NCI-H69 (cell line): ENCODE data around the gene CKAP2.
A peak's percentile ranks its signal among the peaks of the same experiment; 100 is the strongest.
"Not testable (repeated sequence)": the region's sequence is repeated elsewhere in the genome, so short reads cannot be mapped to it uniquely, and the experiment has no call there.

Source experiments
- DNase-seq: peaks from one replicate; lab custom pipeline; 2025; lab: John Stamatoyannopoulos, UW

CKAP2 gene

GRCh38 chr13:52452470-52452869 is 2.8 kb upstream of the CKAP2 start:
- peak; percentile 55 for DNase-seq

- peak; percentile 74 for DNase-seq
Measured at GRCh38 chr13:52454459-52454819, 839 bp upstream of the CKAP2 start.

GRCh38 chr13:52455677-52456041 is 381 bp downstream of the CKAP2 start:
- DNase-seq, result peak; percentile 79

- DNase-seq, result no peak
Measured at GRCh38 chr13:52459668-52460067, 4.4 kb downstream of the CKAP2 start.

- no peak for DNase-seq
Measured at GRCh38 chr13:52461265-52461664, 6.0 kb downstream of the CKAP2 start.

GRCh38 chr13:52463526-52463925 is 8.2 kb downstream of the CKAP2 start:
- DNase-seq, result no peak

- DNase-seq, result not testable (repeated sequence)
Measured at GRCh38 chr13:52468487-52468886, 13.2 kb downstream of the CKAP2 start.

- not testable (repeated sequence) for DNase-seq
Measured at GRCh38 chr13:52480677-52481428, 25.6 kb downstream of the CKAP2 start.

GRCh38 chr13:52487078-52487477 is 31.8 kb downstream of the CKAP2 start:
- DNase-seq, result not testable (repeated sequence)

GRCh38 chr13:52488763-52489162 is 33.5 kb downstream of the CKAP2 start:
- DNase-seq, result not testable (repeated sequence)

- not testable (repeated sequence) for DNase-seq
Measured at GRCh38 chr13:52491015-52491414, 35.7 kb downstream of the CKAP2 start.

GRCh38 chr13:52494241-52494640 is 39.0 kb downstream of the CKAP2 start:
- not testable (repeated sequence) for DNase-seq

GRCh38 chr13:52497979-52498378 is 42.7 kb downstream of the CKAP2 start:
- DNase-seq, result not testable (repeated sequence)

- DNase-seq, result not testable (repeated sequence)
Measured at GRCh38 chr13:52502277-52502676, 47.0 kb downstream of the CKAP2 start.

GRCh38 chr13:52505843-52506242 is 50.6 kb downstream of the CKAP2 start:
- DNase-seq, result not testable (repeated sequence)

GRCh38 chr13:52509532-52509931 is 54.3 kb downstream of the CKAP2 start:
- DNase-seq, result not testable (repeated sequence)

GRCh38 chr13:52510221-52510797 is 55.0 kb downstream of the CKAP2 start:
- DNase-seq, result not testable (repeated sequence)

GRCh38 chr13:52511598-52511997 is 56.3 kb downstream of the CKAP2 start:
- DNase-seq, result not testable (repeated sequence)

- DNase-seq, result not testable (repeated sequence)
Measured at GRCh38 chr13:52513957-52514596, 58.8 kb downstream of the CKAP2 start.

GRCh38 chr13:52523323-52523722 is 68.0 kb downstream of the CKAP2 start:
- DNase-seq, result not testable (repeated sequence)
